ENCODE data around the gene IL34.

GRCh38 chr16:70687671-70688245 is 41.4 kb downstream of the IL34 start:
- TF ChIP-seq POLR2A (IDR thresholded peaks at IDR 0.05; ENCODE audit: low read depth, low read length): no peak
- no peak for TF ChIP-seq PAX5 (IDR thresholded peaks at IDR 0.05; ENCODE audit: insufficient read depth, low read length, severe bottlenecking)

Measured in GM12891 (cell line).